Gastroesophageal sphincter (tissue), 3 donors: ENCODE results near the gene CSAD.

Experiments used
- POLR2AphosphoS5 ChIP-seq: sonication (generic); formaldehyde crosslinking; IDR thresholded peaks from one replicate; pipeline ENCODE4 v1.6.1; 2017; ENCODE audit warnings: antibody characterized with exemption
- TF ChIP-seq, protein P1 (sequence below), 4 experiments: fragments of 200-600 bp in 2 of 4; fragments of 450-650 bp in 2 of 4; sonication (generic) in 1 of 4; IDR thresholded peaks; one replicate each; pipeline ENCODE4 v1.5.1; 2017 to 2019; ENCODE audit warnings: antibody characterized with exemption in 4 of 4, mild to moderate bottlenecking in 2 of 4, moderate library complexity in 2 of 4

DNA sequence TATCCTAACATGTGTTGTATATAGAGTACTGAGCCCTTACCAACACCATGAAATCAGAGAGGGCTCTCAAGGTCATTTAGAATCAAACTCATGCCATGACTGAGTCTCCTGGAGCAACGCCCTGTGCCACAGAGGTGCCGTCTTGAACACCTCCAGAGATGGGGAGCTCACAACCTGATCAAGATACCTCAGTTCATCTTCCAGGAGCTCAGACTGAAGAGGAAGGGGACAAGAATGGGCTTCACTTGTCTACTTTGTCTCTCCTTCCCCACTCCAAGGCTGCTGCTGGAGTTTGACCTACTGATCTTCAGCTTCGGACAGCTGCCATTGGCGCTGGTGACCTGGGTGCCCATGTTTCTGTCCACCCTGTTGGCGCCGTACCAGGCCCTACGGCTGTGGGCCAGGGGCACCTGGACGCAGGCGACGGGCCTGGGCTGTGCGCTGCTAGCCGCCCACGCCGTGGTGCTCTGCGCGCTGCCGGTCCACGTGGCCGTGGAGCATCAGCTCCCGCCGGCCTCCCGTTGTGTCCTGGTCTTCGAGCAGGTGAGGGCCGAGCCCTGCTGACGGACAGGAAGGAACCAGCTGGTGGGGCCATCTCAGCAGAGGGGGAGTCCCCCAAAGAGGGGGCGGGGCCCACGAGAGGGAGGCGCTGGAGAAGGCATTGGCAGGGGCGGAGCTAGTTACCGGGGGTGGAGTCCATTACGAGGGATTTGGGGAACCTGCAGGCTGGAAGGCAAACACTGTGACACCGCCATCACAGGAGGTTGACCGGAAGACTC lies 65.4 kb downstream of the CSAD start:
- TF ChIP-seq, protein P1, sequence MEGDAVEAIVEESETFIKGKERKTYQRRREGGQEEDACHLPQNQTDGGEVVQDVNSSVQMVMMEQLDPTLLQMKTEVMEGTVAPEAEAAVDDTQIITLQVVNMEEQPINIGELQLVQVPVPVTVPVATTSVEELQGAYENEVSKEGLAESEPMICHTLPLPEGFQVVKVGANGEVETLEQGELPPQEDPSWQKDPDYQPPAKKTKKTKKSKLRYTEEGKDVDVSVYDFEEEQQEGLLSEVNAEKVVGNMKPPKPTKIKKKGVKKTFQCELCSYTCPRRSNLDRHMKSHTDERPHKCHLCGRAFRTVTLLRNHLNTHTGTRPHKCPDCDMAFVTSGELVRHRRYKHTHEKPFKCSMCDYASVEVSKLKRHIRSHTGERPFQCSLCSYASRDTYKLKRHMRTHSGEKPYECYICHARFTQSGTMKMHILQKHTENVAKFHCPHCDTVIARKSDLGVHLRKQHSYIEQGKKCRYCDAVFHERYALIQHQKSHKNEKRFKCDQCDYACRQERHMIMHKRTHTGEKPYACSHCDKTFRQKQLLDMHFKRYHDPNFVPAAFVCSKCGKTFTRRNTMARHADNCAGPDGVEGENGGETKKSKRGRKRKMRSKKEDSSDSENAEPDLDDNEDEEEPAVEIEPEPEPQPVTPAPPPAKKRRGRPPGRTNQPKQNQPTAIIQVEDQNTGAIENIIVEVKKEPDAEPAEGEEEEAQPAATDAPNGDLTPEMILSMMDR (IDR thresholded peaks at IDR 0.05): no peak
- TF ChIP-seq POLR2AphosphoS5: no peak
